ENCODE results near the gene RIIAD1.
A peak's percentile ranks its signal among the peaks of the same experiment; 100 is the strongest.

The RIIAD1 gene

GRCh38 chr1:151716405-151716762 is 4.9 kb upstream of the RIIAD1 start:
- no peaks in the 10 kb centered on the region for H3K9me3 Mint-ChIP-seq
- H3K36me3 Mint-ChIP-seq (ENCODE audit: low read depth), result no peaks in the 10 kb centered on the region
- peaks cover 34% of the 10 kb centered on the region for H3K4me1 Mint-ChIP-seq
- TF ChIP-seq CTCF (IDR thresholded peaks at IDR 0.05; ENCODE audit: unreplicated experiment in 3 of 3), result no peak
- H3K27ac Mint-ChIP-seq, result no peak overlapping the region
- H3K27me3 Mint-ChIP-seq (ENCODE audit: low read depth), result peaks cover 79% of the 10 kb centered on the region
- peak overlapping the region in 1 of 3 experiments; percentile 13 for H3K4me3 Mint-ChIP-seq

GRCh38 chr1:151716771-151717631 is 4.3 kb upstream of the RIIAD1 start, which contains the start of gene CELF3:
Gene CELF3 (minus strand): TSS chr1:151716803. CDS start chr1:151716020, 783 bp downstream.
- no peak within 1 kb of the TSS for H3K27ac Mint-ChIP-seq
- H3K36me3 Mint-ChIP-seq (ENCODE audit: low read depth), result no peaks in the 10 kb centered on the region
- TF ChIP-seq CTCF (IDR thresholded peaks at IDR 0.05; ENCODE audit: unreplicated experiment in 3 of 3), result no peak
- H3K27me3 Mint-ChIP-seq (ENCODE audit: low read depth), result peaks cover 85% of the 10 kb centered on the region
- peaks cover 34% of the 10 kb centered on the region for H3K4me1 Mint-ChIP-seq
- peak within 1 kb of the TSS; percentile 55 to 84 (median 71) for H3K4me3 Mint-ChIP-seq
- no peaks in the 10 kb centered on the region for H3K9me3 Mint-ChIP-seq

GRCh38 chr1:151718011-151718431 is 3.3 kb upstream of the RIIAD1 start:
- H3K9me3 Mint-ChIP-seq, result no peaks in the 10 kb centered on the region
- peak overlapping the region; percentile 46 to 84 (median 47) for H3K4me3 Mint-ChIP-seq
- H3K27ac Mint-ChIP-seq, result no peak overlapping the region
- peaks cover 34% of the 10 kb centered on the region for H3K4me1 Mint-ChIP-seq
- no peaks in the 10 kb centered on the region for H3K36me3 Mint-ChIP-seq (ENCODE audit: low read depth)
- H3K27me3 Mint-ChIP-seq (ENCODE audit: low read depth), result peaks cover 93% of the 10 kb centered on the region
- no peak for TF ChIP-seq CTCF (IDR thresholded peaks at IDR 0.05; ENCODE audit: unreplicated experiment in 3 of 3)

- H3K9me3 Mint-ChIP-seq, result no peaks in the 10 kb centered on the region
- H3K4me1 Mint-ChIP-seq, result peaks cover 34% of the 10 kb centered on the region
- H3K36me3 Mint-ChIP-seq (ENCODE audit: low read depth), result no peaks in the 10 kb centered on the region
- peaks cover 96% of the 10 kb centered on the region for H3K27me3 Mint-ChIP-seq (ENCODE audit: low read depth)
- peak overlapping the region in 1 of 3 experiments; percentile 9 for H3K4me3 Mint-ChIP-seq
- no peak for TF ChIP-seq CTCF (IDR thresholded peaks at IDR 0.05; ENCODE audit: unreplicated experiment in 3 of 3)
- H3K27ac Mint-ChIP-seq, result no peak overlapping the region
These were observed 2.7 kb upstream of the RIIAD1 start for GRCh38 chr1:151718666-151719065.

- H3K27me3 Mint-ChIP-seq (ENCODE audit: low read depth), result peaks cover 96% of the 10 kb centered on the region
- no peak overlapping the region for H3K4me3 Mint-ChIP-seq
- H3K36me3 Mint-ChIP-seq (ENCODE audit: low read depth), result no peaks in the 10 kb centered on the region
- no peak for TF ChIP-seq CTCF (IDR thresholded peaks at IDR 0.05; ENCODE audit: unreplicated experiment in 3 of 3)
- H3K9me3 Mint-ChIP-seq, result no peaks in the 10 kb centered on the region
- peak overlapping the region in 2 of 3 experiments; percentile 25 to 64 for H3K27ac Mint-ChIP-seq
- H3K4me1 Mint-ChIP-seq, result peaks cover 34% of the 10 kb centered on the region
These were observed 1.2 kb upstream of the RIIAD1 start for GRCh38 chr1:151720125-151720524.

Data from nephron (organoid).